ENCODE data around the gene CLIC5. TPM values are rescaled to one million over a fixed set of nuclear protein-coding genes. Genes with fewer than 3 reads are reported as not detected.

Gene CLIC5
- polyA plus RNA-seq, 5 donors, result 6.7 to 16.6 (median 10.2) TPM

DNA sequence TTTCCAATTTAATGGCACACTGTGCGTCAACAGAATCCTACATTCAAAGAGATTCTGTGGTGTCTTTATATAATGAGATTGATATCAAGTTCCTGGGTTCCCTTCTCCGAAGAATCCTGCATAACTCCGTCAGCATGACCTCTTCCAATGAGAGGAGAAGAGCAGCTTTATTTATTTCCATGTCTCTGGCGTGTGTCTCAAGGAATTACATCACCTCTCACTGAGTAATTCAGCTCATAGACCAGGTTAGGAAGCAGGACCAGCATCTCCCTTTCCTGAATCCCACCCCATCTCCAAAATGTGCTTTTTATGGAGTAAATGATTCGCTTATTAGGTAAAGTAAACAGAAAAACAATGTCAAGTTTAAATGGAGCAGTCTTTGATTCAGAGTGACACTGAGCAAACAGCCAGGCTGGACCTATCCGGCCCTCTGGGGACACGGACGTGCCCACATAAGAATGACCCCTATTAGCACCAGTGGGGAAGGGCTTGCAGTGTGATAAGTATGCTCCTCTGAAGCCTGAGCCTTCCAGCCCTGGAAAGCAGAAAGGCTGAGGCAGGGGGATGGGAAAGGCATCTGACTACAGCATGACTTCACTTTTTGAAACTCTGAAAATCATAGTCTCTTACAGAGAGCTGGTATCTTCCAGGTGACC is 165.2 kb downstream of the CLIC5 start:
- no peak for DNase-seq

GRCh38 chr6:45845567-45845966 is 170.1 kb downstream of the CLIC5 start:
- no peak for DNase-seq

- no peak for DNase-seq
Measured at GRCh38 chr6:45844986-45845385, 170.7 kb downstream of the CLIC5 start.

DNA sequence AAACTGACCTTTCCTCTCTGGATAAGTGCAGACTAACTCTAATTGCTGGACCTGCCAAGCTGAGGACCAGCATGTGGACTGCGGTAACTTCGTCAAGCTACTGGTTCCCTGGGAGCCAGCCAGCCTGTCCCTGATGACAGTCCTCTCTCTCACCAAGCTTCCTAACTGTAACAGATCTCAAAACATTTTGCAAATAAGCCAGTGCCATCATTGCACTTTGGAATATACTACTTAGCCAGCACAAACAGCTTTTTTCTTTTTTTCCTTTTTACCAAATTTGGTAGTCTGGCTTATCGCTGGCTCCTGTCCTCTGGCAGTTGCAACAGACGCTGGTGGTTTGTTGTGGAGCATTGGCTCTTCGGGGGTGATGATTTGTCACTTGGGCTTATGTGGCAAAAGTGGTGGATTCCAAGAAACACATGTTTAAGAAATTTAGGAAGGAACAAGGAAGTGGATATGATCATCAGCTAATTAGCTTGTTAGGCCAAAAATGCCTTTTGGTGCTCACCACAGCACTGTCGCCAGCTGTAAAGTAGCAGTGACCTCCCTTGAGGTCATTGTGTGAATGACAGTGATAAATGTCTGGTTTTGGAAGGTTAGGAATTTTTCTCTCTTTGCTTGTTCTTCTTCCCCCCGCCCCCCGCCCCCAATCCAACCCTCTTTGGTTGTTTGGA is 171.7 kb downstream of the CLIC5 start:
- DNase-seq, result no peak

DNA sequence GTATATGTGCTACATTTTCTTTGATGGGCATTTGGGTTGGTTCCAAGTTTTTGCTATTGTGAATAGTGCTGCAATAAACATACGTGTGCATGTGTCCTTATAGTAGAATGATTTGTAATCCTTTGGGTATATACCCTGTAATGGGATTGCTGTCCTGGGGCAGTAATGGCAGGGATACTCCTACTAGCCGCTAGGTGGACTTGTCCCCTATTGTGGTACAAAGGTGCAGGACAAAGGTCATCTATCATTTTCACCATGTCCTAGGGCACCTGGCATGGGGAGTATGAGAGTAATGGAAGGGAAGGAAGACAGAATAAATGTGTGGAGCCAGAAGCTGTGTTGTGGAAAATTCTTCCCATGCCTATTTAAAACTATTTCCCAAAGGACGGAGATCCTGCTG is 174.6 kb downstream of the CLIC5 start:
- no peak for DNase-seq

- no peak for DNase-seq
Measured at GRCh38 chr6:45838996-45839395, 176.7 kb downstream of the CLIC5 start.

DNA sequence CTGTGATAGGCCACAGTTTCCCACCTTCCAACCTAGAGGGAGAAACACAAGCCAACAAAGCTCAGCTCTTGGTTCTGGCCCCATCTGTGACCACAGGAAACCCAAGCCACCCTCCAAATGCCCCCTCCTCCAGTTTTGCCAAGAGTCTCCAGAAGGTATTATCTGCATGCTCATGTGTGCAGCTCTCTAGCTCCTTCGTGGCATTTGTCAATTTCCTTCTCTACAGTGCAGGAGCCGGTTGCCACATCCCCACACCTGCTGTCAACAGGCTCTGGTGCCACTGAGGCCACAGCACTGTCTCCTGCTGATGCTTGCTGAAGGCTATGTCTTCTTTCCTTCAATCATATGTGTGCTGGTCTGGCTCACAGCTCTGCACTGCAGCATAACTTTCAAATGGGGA is 177.2 kb downstream of the CLIC5 start:
- DNase-seq, result no peak

GRCh38 chr6:45837541-45838200 is 178.0 kb downstream of the CLIC5 start:
- no peak for DNase-seq

DNA sequence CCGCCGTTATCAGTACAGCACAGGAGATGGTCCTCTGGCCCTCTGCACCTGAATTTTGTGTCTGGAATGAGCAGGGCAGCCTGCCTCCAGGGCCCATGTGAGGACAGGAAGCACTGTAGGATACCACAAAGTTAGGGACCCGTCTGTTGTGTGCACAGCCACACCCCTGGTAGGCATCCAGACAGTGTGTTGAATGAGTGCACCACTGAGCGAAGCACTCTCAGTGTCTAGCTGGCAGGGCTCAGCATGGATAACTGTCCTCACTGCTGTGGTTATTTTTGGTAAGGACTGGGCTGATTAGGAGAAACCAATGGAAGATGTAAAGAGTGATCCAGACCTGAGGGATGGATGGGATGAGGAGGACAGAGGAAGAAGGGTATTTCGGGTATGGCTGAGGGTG is 178.7 kb downstream of the CLIC5 start:
- DNase-seq, result no peak

DNA sequence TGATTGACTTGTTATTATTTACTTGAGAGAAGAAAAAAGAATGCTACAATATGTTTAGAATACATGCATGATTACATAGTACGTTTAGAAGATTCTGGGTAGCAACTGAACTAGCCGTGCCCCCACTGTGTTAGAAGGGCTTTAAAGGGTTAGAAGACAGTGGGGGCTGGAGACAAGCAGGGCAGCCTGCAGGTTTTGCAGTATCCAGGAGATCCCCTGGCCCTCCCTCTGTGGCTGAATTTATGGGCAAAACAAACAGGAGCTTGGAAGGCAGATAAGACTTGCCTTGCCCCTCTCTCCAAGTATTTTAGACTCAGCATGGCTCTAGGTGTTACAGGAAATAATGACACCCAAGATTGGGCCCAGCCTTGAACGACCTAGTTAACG is 179.2 kb downstream of the CLIC5 start:
- no peak for DNase-seq

DNA sequence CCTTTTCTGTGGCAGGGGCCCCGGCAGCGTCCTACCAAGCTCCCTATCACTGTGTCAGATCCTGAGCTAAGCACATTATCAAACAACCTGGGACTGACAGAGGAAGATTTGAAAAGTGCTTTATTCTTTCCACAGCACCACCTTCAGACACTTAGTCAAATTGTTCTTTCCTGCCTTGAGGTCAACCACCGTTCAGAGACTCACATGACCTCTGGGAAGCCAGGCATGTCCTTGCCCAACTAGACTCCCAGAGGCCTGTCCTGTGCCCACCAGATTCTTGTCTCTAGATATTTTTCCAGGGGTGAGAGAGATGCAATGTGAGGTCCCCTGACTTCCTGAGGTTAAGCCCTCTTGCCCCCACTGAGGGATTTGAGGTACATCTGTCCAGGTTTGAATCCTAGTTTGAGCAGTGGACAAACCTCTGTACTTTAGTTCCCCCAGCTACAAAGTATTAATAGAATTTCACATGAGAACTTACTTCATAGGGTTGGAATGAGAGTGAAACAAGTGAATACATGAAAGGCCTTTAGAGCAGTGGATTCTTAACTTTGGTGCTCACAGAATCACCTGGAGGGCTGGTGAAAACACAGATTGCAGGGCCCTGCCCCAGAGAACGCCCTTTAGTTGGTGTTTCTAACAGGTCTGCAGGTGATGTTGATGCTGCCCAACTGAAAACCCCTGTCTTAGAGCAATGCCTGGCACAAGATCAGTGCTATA is 179.8 kb downstream of the CLIC5 start:
- DNase-seq, result no peak

- DNase-seq, result no peak
Measured at GRCh38 chr6:45832063-45832462, 183.6 kb downstream of the CLIC5 start.

Other genes starting within 250 kb of the CLIC5 start
- 10 to 100 TPM; 10.0 to 15.1 (median 12.7) TPM for gene ENPP4, start 114.1 kb upstream of the CLIC5 start, polyA plus RNA-seq (ENCODE audit: insufficient read depth in 1 of 5, insufficient read length in 5 of 5, low replicate concordance in 1 of 5)
- 10 to 100 TPM in 4 of 5 donors, 1 to 10 TPM in 1; 6.6 to 12.0 (median 10.2) TPM for gene ENPP5, start 155.1 kb upstream of the CLIC5 start, polyA plus RNA-seq (ENCODE audit: insufficient read depth in 1 of 5, insufficient read length in 5 of 5, low replicate concordance in 1 of 5)

Measured in right lung (tissue), 5 donors.